ENCODE results near the gene RNF112.

GRCh38 chr17:19390951-19391350 lies 20.1 kb upstream of the RNF112 start:
- no peak for TF ChIP-seq TRAFD1 (CRISPR knock-in tag; IDR thresholded peaks at IDR 0.05; ENCODE audit: borderline replicate concordance)
- TF ChIP-seq, protein P1, sequence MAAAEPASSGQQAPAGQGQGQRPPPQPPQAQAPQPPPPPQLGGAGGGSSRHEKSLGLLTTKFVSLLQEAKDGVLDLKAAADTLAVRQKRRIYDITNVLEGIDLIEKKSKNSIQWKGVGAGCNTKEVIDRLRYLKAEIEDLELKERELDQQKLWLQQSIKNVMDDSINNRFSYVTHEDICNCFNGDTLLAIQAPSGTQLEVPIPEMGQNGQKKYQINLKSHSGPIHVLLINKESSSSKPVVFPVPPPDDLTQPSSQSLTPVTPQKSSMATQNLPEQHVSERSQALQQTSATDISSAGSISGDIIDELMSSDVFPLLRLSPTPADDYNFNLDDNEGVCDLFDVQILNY (CRISPR knock-in tag; conservative IDR thresholded peaks at IDR 0.05) = no peak
- TF ChIP-seq MAX (IDR thresholded peaks at IDR 0.05) = no peak

All from HepG2 (cell line).